H1 (cell line): ENCODE results near the gene FASLG. TPM values are rescaled to one million over a fixed set of nuclear protein-coding genes. Genes with fewer than 3 reads are reported as not detected.
A peak's percentile ranks its signal among the peaks of the same experiment; 100 is the strongest.

Source experiments
- CTCF ChIA-PET: fragments of 300-600 bp; sonication (Branson Sonifier 250); formaldehyde crosslinking; loops from one replicate; lab custom pipeline; 2021; ENCODE audit not compliant: partially characterized antibody; lab: Charles Lee
- POLR2A ChIA-PET: fragments of 300-600 bp; sonication (Branson Sonifier 250); formaldehyde crosslinking; loops from one replicate; lab custom pipeline; 2021; ENCODE audit warnings: inconsistent platforms; ENCODE audit not compliant: partially characterized antibody; lab: Charles Lee
- DNase-seq, 2 experiments: peaks; one replicate each; pipeline versions ENCODE4 v3.0.0 to v3.0.0-alpha.2; 2010 to 2022; ENCODE audit warnings: low spot score in 2 of 2, low read depth in 1 of 2, mixed read lengths in 1 of 2
- FAIRE-seq: peaks from 2 replicates; lab custom pipeline; 2011; peaks lifted over from hg19 to GRCh38; lab: Jason Lieb, UNC
- H2AFZ ChIP-seq: 2 replicates; pipeline ENCODE4 v1.8.1; 2012; ENCODE audit warnings: low read length, inconsistent platforms
- H2AK5ac ChIP-seq: 2 replicates; pipeline ENCODE4 v1.6.1; 2013; ENCODE audit warnings: low read depth, low read length
- H2BK120ac ChIP-seq: replicated peaks from 2 replicates; pipeline ENCODE3; 2013; ENCODE audit warnings: low read depth, low read length, inconsistent platforms
- H2BK12ac ChIP-seq: 2 replicates; pipeline ENCODE4 v1.6.1; 2013; ENCODE audit warnings: low read depth, low read length
- H2BK15ac ChIP-seq: 2 replicates; pipeline ENCODE4 v1.6.1; 2013; ENCODE audit warnings: low read length
- H2BK20ac ChIP-seq: 2 replicates; pipeline ENCODE4 v1.6.1; 2013; ENCODE audit warnings: low read length
- H2BK5ac ChIP-seq: 2 replicates; pipeline ENCODE4 v1.6.1; 2013; ENCODE audit warnings: low read depth, low read length
- H3K14ac ChIP-seq: 2 replicates; pipeline ENCODE4 v1.6.1; 2013; ENCODE audit warnings: inconsistent platforms; ENCODE audit not compliant: insufficient read length
- H3K18ac ChIP-seq: 2 replicates; pipeline ENCODE4 v1.6.1; 2013; ENCODE audit warnings: low read length; ENCODE audit errors: extremely low read depth
- H3K23ac ChIP-seq: 2 replicates; pipeline ENCODE4 v1.6.1; 2013; ENCODE audit warnings: inconsistent platforms; ENCODE audit not compliant: insufficient read length
- H3K23me2 ChIP-seq: 2 replicates; pipeline ENCODE4 v1.6.1; 2013; ENCODE audit warnings: low read depth, low read length
- H3K27ac ChIP-seq: 2 replicates; pipeline ENCODE4 v1.6.1; 2011; ENCODE audit warnings: low read depth, low read length, inconsistent platforms
- H3K27me3 ChIP-seq, 4 experiments: replicated peaks in 1 of 4; 1 replicate in 1 of 4; 2 replicates in 3 of 4; pipeline versions ENCODE4 v1.6.1 to v1.8.1; 2011 to 2013; ENCODE audit warnings: low read length in 3 of 4, mild to moderate bottlenecking in 3 of 4, inconsistent platforms in 2 of 4, mixed read lengths in 2 of 4, moderate library complexity in 1 of 4; ENCODE audit not compliant: control insufficient read depth in 3 of 4, insufficient read depth in 3 of 4; ENCODE audit errors: extremely low read depth in 1 of 4
- H3K36me3 ChIP-seq, 4 experiments: 2 replicates each; pipeline versions ENCODE4 v1.6.1 to v1.8.1; 2011 to 2013; ENCODE audit warnings: mild to moderate bottlenecking in 4 of 4, low read length in 3 of 4, moderate library complexity in 2 of 4, control low read depth in 1 of 4, inconsistent platforms in 1 of 4; ENCODE audit not compliant: insufficient read depth in 4 of 4, control insufficient read depth in 2 of 4
- H3K4ac ChIP-seq: replicated peaks from 2 replicates; pipeline ENCODE3; 2013; ENCODE audit warnings: low read length, low read depth, mixed read lengths, inconsistent platforms; ENCODE audit not compliant: insufficient read length
- H3K4me1 ChIP-seq, 4 experiments: replicated peaks in 1 of 4; 1 replicate in 1 of 4; 2 replicates in 3 of 4; pipeline versions ENCODE4 v1.6.1 to v1.8.1; 2011 to 2013; ENCODE audit warnings: low read length in 3 of 4, inconsistent platforms in 2 of 4, mixed read lengths in 1 of 4; ENCODE audit not compliant: insufficient read depth in 4 of 4, control insufficient read depth in 3 of 4
- H3K4me2 ChIP-seq, 2 experiments: 2 replicates each; pipeline versions ENCODE4 v1.6.1 to v1.8.1; 2011 to 2013; ENCODE audit warnings: low read depth in 2 of 2, low read length in 2 of 2, control low read depth in 1 of 2, inconsistent platforms in 1 of 2, mild to moderate bottlenecking in 1 of 2; ENCODE audit not compliant: insufficient read depth in 1 of 2
- H3K4me3 ChIP-seq, 4 experiments: fragments of 200-600, 300-600 bp in 1 of 4; sonication (generic), shearing (Covaris generic), sonication (Bioruptor Twin) in 1 of 4; 2 replicates each; pipeline versions ENCODE4 v1.5.1 to v1.8.1; 2011 to 2016; ENCODE audit warnings: low read length in 4 of 4, low read depth in 3 of 4, control low read depth in 2 of 4, inconsistent platforms in 2 of 4, mild to moderate bottlenecking in 2 of 4, mixed read lengths in 1 of 4, moderate library complexity in 1 of 4; ENCODE audit not compliant: insufficient read depth in 2 of 4; ENCODE audit errors: extremely low read depth in 1 of 4
- H3K56ac ChIP-seq: replicated peaks from 2 replicates; pipeline ENCODE3; 2013; ENCODE audit warnings: low read depth, mild to moderate bottlenecking, mixed read lengths, low read length, inconsistent platforms; ENCODE audit not compliant: insufficient read length
- H3K79me1 ChIP-seq: 2 replicates; pipeline ENCODE4 v1.6.1; 2013; ENCODE audit warnings: low read depth, low read length, control low read depth
- H3K79me2 ChIP-seq, 2 experiments: 2 replicates each; pipeline versions ENCODE4 v1.6.1 to v1.8.1; 2012 to 2013; ENCODE audit warnings: low read length in 2 of 2, mild to moderate bottlenecking in 2 of 2, inconsistent platforms in 1 of 2; ENCODE audit not compliant: insufficient read depth in 2 of 2, control insufficient read depth in 1 of 2
- H3K9ac ChIP-seq, 4 experiments: replicated peaks in 1 of 4; 1 replicate in 1 of 4; 2 replicates in 3 of 4; pipeline versions ENCODE4 v1.6.1 to v1.8.1; 2011 to 2013; ENCODE audit warnings: low read depth in 3 of 4, low read length in 3 of 4, control low read depth in 2 of 4, mild to moderate bottlenecking in 2 of 4, moderate library complexity in 2 of 4, inconsistent platforms in 1 of 4; ENCODE audit errors: extremely low read depth in 1 of 4
- H3K9me3 ChIP-seq, 2 experiments: 2 replicates each; pipeline versions ENCODE4 v1.6.1 to v1.8.1; 2012 to 2013; ENCODE audit warnings: mild to moderate bottlenecking in 2 of 2, moderate library complexity in 2 of 2, control low read depth in 1 of 2, inconsistent platforms in 1 of 2, low read depth in 1 of 2, low read length in 1 of 2, mixed read lengths in 1 of 2; ENCODE audit not compliant: insufficient read depth in 2 of 2
- H4K20me1 ChIP-seq, 2 experiments: replicated peaks in 1 of 2; 2 replicates each; pipeline versions ENCODE3 to v1.8.1; 2011 to 2013; ENCODE audit warnings: inconsistent platforms in 2 of 2, low read length in 2 of 2, mild to moderate bottlenecking in 1 of 2; ENCODE audit not compliant: insufficient read depth in 2 of 2, control insufficient read depth in 1 of 2
- H4K5ac ChIP-seq: 2 replicates; pipeline ENCODE4 v1.6.1; 2013; ENCODE audit warnings: low read length, low read depth, mixed read lengths, inconsistent platforms; ENCODE audit not compliant: insufficient read length
- H4K8ac ChIP-seq: 2 replicates; pipeline ENCODE4 v1.8.0; 2013; ENCODE audit warnings: mild to moderate bottlenecking, moderate library complexity, low read length, inconsistent platforms; ENCODE audit not compliant: insufficient read depth; ENCODE audit errors: extremely low read depth
- H4K91ac ChIP-seq: replicated peaks from 2 replicates; pipeline ENCODE3; 2013; ENCODE audit warnings: low read length, mixed read lengths, inconsistent platforms; ENCODE audit not compliant: insufficient read length
- CHD2 ChIP-seq: IDR thresholded peaks from 2 replicates; pipeline ENCODE4 v1.6.1; 2012; ENCODE audit warnings: low read length, improper control_type of control experiment
- CREB1 ChIP-seq: IDR thresholded peaks from 2 replicates; pipeline ENCODE4 v1.6.1; 2012; ENCODE audit warnings: inconsistent platforms
- POLR2A ChIP-seq, 2 experiments: IDR thresholded peaks; 1 replicate in 1 of 2; 2 replicates in 1 of 2; pipeline ENCODE4 v1.6.1; 2011; ENCODE audit warnings: low read depth in 2 of 2, low read length in 2 of 2, mild to moderate bottlenecking in 2 of 2; ENCODE audit errors: control extremely low read depth in 1 of 2
- WGBS, 2 experiments: shearing (Covaris generic) in 1 of 2; methylation state at CpG; one replicate each; pipeline versions ENCODE4 v1.1.6 to v1.1.7; 2013 to 2015; ENCODE audit warnings: low lambda C conversion rate in 2 of 2, mixed read lengths in 2 of 2, inconsistent platforms in 1 of 2, low coverage in 1 of 2, missing lambda C conversion rate in 1 of 2; ENCODE audit not compliant: insufficient replicate concordance in 2 of 2, insufficient coverage in 1 of 2, insufficient read length in 1 of 2; ENCODE audit errors: extremely low coverage in 1 of 2, missing lambda C conversion rate in 1 of 2; 5-methylcytosine and 5-hydroxymethylcytosine counted together
- polyA plus RNA-seq, 7 experiments: library from polyadenylated mRNA; depleted of rRNA in 3 of 7; stranded (reverse) in 5 of 7; unstranded in 2 of 7; fragments of >200 nt in 5 of 7; fragments of 200-250 nt in 2 of 7; gene quantifications; 1 replicate in 5 of 7; 2 replicates in 1 of 7; 4 replicates in 1 of 7; pipeline versions ENCODE4 v1.2.1 to v1.2.3, GENCODE V29; 2011 to 2013; ENCODE audit warnings: missing spikeins in 2 of 7, mixed read lengths in 2 of 7
- total RNA-seq: library from RNA; stranded (reverse); fragmentation: NEBNext Ultra II Directional; extraction: Animal tissue kit (Norgen Biotek cat#: 25700); gene quantifications from 2 replicates; pipeline ENCODE4 v1.2.1, GENCODE V29; 2021
- TF ChIP-seq, protein P1 (sequence below): IDR thresholded peaks from 2 replicates; pipeline ENCODE4 v1.6.1; 2012; ENCODE audit warnings: inconsistent platforms

The FASLG gene
- total and polyA plus RNA-seq, 2 of the 8 experiments (the other 6 are each of a cell fraction or from before 2014, with no cell fraction given): not detected

DNA sequence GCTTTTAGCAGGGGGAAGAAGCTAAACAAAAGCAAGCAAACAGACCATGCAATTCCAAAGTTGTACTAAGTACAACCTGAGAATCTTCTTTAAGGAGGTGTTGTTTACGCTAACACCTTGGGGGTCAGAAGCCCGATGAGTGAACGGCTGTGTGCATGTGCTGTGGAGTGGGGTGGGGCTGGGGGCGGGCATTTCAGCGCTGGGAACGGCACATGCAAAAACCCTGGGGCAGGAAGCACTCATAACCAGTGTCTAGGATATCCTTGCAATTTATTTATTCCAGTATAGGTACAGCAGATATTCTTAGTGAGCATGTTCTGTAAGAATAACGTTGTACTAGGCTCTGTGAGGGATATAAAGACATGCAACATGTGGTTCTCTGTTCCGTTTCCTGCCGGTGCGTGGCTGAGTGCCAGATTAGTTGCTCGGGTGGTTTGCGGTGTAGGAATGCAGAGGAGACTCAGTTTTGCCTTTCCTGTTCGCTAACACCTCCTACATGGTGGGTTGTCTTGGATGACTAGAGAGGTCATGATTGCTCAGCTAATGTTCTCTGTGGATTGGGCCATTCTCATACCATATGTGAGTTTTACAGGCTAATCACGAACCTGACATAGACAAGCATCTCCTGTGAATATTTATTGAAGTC lies 3.7 kb downstream of the FASLG start:
- peak overlapping the region; percentile 38; the same call in 1 of the 2 replicates for H2AFZ ChIP-seq
- H3K4me2 ChIP-seq: no peak overlapping the region

More for the DNA sequence above, 3.7 kb downstream of the FASLG start:
- Histone ChIP-seq H3K9me3 (no peaks in the 10 kb centered on the region), H3K4me3 (no peak overlapping the region), H3K4ac (no peak overlapping the region), H3K27me3 (no peaks in the 10 kb centered on the region), H3K9ac (no peak overlapping the region), H3K79me2 (no peaks in the 10 kb centered on the region), H3K79me1 (no peaks in the 10 kb centered on the region), H2BK15ac (no peak overlapping the region), H3K23me2 (no peaks in the 10 kb centered on the region; the same call in 1 of the 2 replicates), H2AK5ac (no peak overlapping the region), H4K8ac (no peak overlapping the region; the same call in 1 of the 2 replicates), H4K5ac (no peak overlapping the region), H3K56ac (no peak overlapping the region), H3K36me3 (no peaks in the 10 kb centered on the region), H2BK5ac (no peak overlapping the region), H3K27ac (no peak overlapping the region), H3K14ac (no peak overlapping the region), H2BK20ac (no peak overlapping the region), H3K4me1 (no peaks in the 10 kb centered on the region), H3K18ac (no peak overlapping the region), H2BK120ac (no peak overlapping the region), H2BK12ac (no peak overlapping the region), H3K23ac (no peak overlapping the region), H4K20me1 (no peaks in the 10 kb centered on the region), H4K91ac (no peak overlapping the region)
- 91% methylated on average over 14 of the region's 14 CpGs; no CpG with 5 or more reads in 1 of the 2 experiments for WGBS, 2 experiments
- ChIA-PET CTCF (interaction anchor here (0.6 to 1.4 kb wide), 2 partner anchors 56 to 57 kb away, joined by 3 read pairs; no protein-coding TSS in a partner anchor), POLR2A (no interaction called here)
- no peak for DNase-seq
- TF ChIP-seq CHD2 (no peak), CREB1 (no peak), POLR2A (IDR thresholded peaks at IDR 0.05; ENCODE audit: control extremely low read depth in 1 of 2, low read depth in 2 of 2, low read length in 2 of 2) (no peak)
- TF ChIP-seq, protein P1, sequence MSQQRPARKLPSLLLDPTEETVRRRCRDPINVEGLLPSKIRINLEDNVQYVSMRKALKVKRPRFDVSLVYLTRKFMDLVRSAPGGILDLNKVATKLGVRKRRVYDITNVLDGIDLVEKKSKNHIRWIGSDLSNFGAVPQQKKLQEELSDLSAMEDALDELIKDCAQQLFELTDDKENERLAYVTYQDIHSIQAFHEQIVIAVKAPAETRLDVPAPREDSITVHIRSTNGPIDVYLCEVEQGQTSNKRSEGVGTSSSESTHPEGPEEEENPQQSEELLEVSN: no peak
- FAIRE-seq: no peak
